Left lung (tissue), 10 donors: ENCODE results near the gene RPL37. TPM values are rescaled to one million over a fixed set of nuclear protein-coding genes. Genes with fewer than 3 reads are reported as not detected.
"Not testable (repeated sequence)": the region's sequence is repeated elsewhere in the genome, so short reads cannot be mapped to it uniquely, and the experiment has no call there.

Experiments used
- ATAC-seq: fragments of 200-7000 bp; cut with Tn5 transposase; one replicate; pipeline ENCODE4 v1.9.1; 2020; ENCODE audit warnings: moderate library complexity
- DNase-seq, 4 donors: peaks; one replicate each; pipeline ENCODE4 v3.0.0-alpha.2; 2013 to 2020
- H3K27ac ChIP-seq, 2 donors: fragments of 200-600 bp; sonication (generic) in 1 of 2; one replicate each; pipeline versions ENCODE4 v1.5.0 to v1.8.0; 2020 to 2021
- H3K27me3 ChIP-seq, 2 donors: fragments of 200-600 bp; sonication (generic) in 1 of 2; one replicate each; pipeline versions ENCODE4 v1.5.0 to v1.8.0; 2020 to 2021
- H3K36me3 ChIP-seq, 2 donors: fragments of 200-600 bp; sonication (generic) in 1 of 2; one replicate each; pipeline versions ENCODE4 v1.5.0 to v1.8.0; 2020 to 2021
- H3K4me1 ChIP-seq, 2 donors: fragments of 200-600 bp; one replicate each; pipeline ENCODE4 v1.8.0; 2021
- H3K4me3 ChIP-seq, 2 donors: fragments of 200-600 bp; sonication (generic) in 1 of 2; one replicate each; pipeline versions ENCODE4 v1.5.0 to v1.8.0; 2020 to 2021; ENCODE audit warnings: mild to moderate bottlenecking in 1 of 2
- H3K9me3 ChIP-seq, 2 donors: fragments of 200-600 bp; sonication (generic) in 1 of 2; one replicate each; pipeline versions ENCODE4 v1.5.0 to v1.8.0; 2020 to 2021
- intact Hi-C, 2 donors: fragments of 100-400 bp; cut with DNase I; formaldehyde crosslinking; loops; one replicate each; pipeline versions ENCODE4 v1.11.2 to v1.14.2; 2022
- polyA plus RNA-seq, 6 donors: library from polyadenylated mRNA; unstranded; fragments of 120-200 nt; gene quantifications; one replicate each; pipeline ENCODE4 v1.2.1, GENCODE V29; 2013; ENCODE audit not compliant: insufficient read length in 6 of 6
- total RNA-seq, 2 donors: library from RNA; stranded (reverse); fragmentation: NEBNext Ultra II Directional; extraction: Animal tissue kit (Norgen Biotek cat#: 25700); gene quantifications; one replicate each; pipeline ENCODE4 v1.2.1, GENCODE V29; 2021
- TF ChIP-seq, protein P1 (sequence below), 2 donors: fragments of 200-600 bp; sonication (generic) in 1 of 2; IDR thresholded peaks; one replicate each; pipeline versions ENCODE4 v1.5.0 to v1.8.0; 2021; ENCODE audit warnings: antibody characterized with exemption in 2 of 2
- donor health status: DM: no; HTN: yes; CAD: no.
- donor health status: DM: no; HTN: no; CAD: no.

Gene RPL37
- total and polyA plus RNA-seq, 8 donors, result 941 to 2,731 (median 2,301) TPM

DNA sequence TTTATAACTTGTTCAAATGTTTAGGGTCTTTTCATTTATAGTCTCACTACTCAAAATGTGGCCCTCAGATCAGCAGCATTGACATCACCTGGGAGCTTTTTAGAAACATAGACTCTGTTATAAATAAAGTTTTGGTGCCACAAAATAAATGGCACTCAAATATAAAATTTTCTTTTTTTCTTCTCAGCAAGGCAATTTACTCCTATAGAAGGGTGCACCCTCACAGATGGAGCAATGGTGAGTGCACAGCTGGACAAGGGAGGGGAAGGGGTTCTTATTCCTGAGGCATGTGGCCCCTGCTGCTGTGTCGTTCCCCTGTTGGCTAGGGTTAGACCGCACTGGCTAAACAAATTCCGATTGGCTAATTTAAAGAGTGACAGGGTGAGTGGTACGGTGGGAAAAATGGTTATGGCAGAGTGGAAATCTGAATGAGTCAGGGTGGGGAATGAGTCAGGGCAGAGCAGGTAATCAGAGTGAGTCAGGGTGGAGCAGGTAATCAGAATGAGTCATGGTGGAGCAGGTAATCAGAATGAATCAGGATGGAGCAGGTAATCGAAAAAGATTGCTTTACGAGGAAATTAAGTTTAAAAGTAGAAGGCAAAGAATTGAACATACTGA lies 42.5 kb upstream of the RPL37 start:
- Histone ChIP-seq H3K9me3 (peaks cover 0 to 6% of the 10 kb centered on the region in 2 donors), H3K4me3 (no peak overlapping the region), H3K27ac (no peak overlapping the region), H3K27me3 (no peaks in the 10 kb centered on the region), H3K4me1 (peaks cover 0 to 6% of the 10 kb centered on the region in 2 donors), H3K36me3 (no peaks in the 10 kb centered on the region)
- TF ChIP-seq, protein P1, sequence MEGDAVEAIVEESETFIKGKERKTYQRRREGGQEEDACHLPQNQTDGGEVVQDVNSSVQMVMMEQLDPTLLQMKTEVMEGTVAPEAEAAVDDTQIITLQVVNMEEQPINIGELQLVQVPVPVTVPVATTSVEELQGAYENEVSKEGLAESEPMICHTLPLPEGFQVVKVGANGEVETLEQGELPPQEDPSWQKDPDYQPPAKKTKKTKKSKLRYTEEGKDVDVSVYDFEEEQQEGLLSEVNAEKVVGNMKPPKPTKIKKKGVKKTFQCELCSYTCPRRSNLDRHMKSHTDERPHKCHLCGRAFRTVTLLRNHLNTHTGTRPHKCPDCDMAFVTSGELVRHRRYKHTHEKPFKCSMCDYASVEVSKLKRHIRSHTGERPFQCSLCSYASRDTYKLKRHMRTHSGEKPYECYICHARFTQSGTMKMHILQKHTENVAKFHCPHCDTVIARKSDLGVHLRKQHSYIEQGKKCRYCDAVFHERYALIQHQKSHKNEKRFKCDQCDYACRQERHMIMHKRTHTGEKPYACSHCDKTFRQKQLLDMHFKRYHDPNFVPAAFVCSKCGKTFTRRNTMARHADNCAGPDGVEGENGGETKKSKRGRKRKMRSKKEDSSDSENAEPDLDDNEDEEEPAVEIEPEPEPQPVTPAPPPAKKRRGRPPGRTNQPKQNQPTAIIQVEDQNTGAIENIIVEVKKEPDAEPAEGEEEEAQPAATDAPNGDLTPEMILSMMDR (IDR thresholded peaks at IDR 0.05), result no peak
- ATAC-seq (no peak), DNase-seq (no peak)
- intact Hi-C loops, result no loop called here

DNA sequence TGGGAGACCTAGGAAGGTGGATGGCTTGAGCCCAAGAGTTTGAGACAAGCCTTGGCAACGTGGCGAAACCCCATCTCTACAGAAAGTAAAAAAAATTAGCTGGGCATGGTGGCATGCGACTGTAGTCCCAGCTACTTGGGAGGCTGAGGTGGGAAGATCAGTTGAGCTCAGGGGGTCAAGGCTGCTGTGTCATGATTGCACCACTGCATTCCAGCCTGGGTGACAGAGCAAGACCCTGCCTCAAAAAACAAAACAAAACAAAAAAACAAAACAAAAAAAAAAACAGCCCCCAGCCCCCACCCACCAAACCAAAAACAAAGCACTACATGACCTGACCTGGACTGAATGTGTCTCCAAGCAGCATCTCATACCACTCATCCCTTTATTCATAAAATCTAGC lies 40.9 kb upstream of the RPL37 start:
- Histone ChIP-seq H3K27ac (no peak overlapping the region), H3K9me3 (peaks cover 0 to 6% of the 10 kb centered on the region in 2 donors), H3K36me3 (no peaks in the 10 kb centered on the region), H3K4me1 (peaks cover 0 to 6% of the 10 kb centered on the region in 2 donors), H3K4me3 (no peak overlapping the region), H3K27me3 (no peaks in the 10 kb centered on the region)
- intact Hi-C loops, result no loop called here
- DNase-seq (no peak), ATAC-seq (no peak)
- TF ChIP-seq, protein P1 (IDR thresholded peaks at IDR 0.05), result no peak

DNA sequence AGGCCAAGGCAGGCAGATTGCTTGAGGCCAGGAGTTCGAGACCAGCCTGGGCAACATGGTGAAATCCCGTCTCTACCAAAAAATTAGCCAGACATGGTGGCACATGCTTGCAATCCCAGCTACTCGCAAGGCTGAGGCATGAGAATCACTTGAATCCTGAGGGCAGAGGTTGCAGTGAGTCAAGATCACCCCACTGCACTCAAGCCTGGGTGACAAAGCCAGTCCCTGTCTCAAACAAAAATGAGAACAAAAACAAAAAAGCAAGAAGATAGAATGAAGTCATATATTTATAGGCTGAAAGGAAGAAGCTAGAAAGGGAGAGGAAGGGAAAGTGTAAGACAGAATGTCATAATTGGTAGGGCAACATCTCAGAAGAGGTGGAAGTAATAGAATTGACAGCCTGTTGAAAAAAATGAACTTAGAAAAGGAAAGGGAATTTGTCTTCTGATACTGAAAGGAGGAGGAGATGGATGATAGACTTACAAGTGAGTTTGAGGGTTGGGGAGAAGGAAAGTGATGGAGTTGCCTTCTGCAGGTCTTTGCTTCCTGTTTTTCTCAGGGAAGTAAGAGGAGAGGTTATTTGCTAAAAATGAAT lies 38.4 kb upstream of the RPL37 start:
- Histone ChIP-seq H3K36me3 (no peaks in the 10 kb centered on the region), H3K4me1 (no peaks in the 10 kb centered on the region)
- intact Hi-C loops, result no loop called here

DNA sequence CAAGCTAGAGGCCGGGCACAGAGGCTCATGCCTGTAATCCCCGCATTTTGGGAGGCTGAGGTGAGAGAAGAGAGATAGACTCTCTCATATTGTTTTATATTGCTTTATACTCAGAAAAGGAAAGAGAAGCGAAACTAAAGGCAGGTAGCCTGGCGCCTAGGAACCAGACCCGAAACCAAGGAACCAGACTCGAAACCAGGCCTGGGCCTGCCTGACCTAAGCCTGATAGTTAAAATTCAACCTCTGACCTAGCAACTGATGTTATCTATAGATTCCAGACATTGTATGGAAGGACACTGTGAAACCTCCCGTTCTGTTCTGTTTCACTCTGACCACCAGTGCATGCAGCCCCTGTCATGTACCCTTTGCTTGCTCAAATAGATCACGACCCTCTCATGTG lies 37.2 kb upstream of the RPL37 start:
- H3K27ac ChIP-seq, H3K4me1 ChIP-seq, H3K4me3 ChIP-seq, H3K9me3 ChIP-seq, H3K36me3 ChIP-seq, H3K27me3 ChIP-seq, intact Hi-C loops, DNase-seq, ATAC-seq: not testable (repeated sequence)

More for the DNA sequence above, 38.4 kb upstream of the RPL37 start:
- no peaks in the 10 kb centered on the region for H3K27me3 ChIP-seq
- no peak overlapping the region for H3K27ac ChIP-seq
- DNase-seq (no peak), ATAC-seq (no peak)
- TF ChIP-seq, protein P1 (IDR thresholded peaks at IDR 0.05), result no peak
- H3K9me3 ChIP-seq, result peaks cover 0 to 6% of the 10 kb centered on the region in 2 donors
- H3K4me3 ChIP-seq, result no peak overlapping the region

DNA sequence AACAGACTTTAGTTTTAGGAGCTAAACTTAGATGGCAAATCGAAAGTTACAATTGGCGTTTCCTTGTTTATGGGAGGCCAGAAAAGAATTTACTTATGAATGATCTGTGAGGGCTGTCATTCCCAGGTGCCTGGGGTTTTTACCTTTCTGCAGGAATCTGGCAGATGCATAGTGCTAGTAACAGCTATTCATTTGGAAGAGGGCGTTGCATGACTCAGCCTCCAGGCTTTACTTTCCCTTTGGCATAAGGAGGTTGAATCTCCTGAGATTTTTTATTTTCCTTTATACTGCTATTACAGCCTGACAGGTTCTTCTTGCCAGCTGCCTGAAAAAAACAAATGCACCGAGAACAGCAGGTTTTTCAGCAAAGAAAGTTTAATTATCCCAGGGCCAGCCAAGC lies 36.2 kb upstream of the RPL37 start:
- no peaks in the 10 kb centered on the region for H3K9me3 ChIP-seq
- no peaks in the 10 kb centered on the region for H3K4me1 ChIP-seq
- no peaks in the 10 kb centered on the region for H3K27me3 ChIP-seq
- H3K27ac ChIP-seq, result no peak overlapping the region
- H3K36me3 ChIP-seq, result no peaks in the 10 kb centered on the region
- no peak overlapping the region for H3K4me3 ChIP-seq
- DNase-seq (no peak), ATAC-seq (no peak)
- TF ChIP-seq, protein P1 (IDR thresholded peaks at IDR 0.05), result no peak
- intact Hi-C loops, result no loop called here
